ENCODE data around the gene KATNB1. TPM values are rescaled to one million over a fixed set of nuclear protein-coding genes. Genes with fewer than 3 reads are reported as not detected.

KATNB1 gene
- total RNA-seq, 1 donor from 2014 or later: 24.9 TPM

- Mint-ChIP-seq H3K27ac (no peak overlapping the region), H3K9me3 (no peaks in the 10 kb centered on the region), H3K4me1 (peaks cover 9% of the 10 kb centered on the region), H3K36me3 (peaks cover 14% of the 10 kb centered on the region), H3K27me3 (ENCODE audit: low read depth) (no peaks in the 10 kb centered on the region), H3K4me3 (no peak overlapping the region)
- TF ChIP-seq CTCF (IDR thresholded peaks at IDR 0.05; ENCODE audit: unreplicated experiment): no peak
- no peak for DNase-seq (ENCODE audit: low spot score in 2 of 2, unreplicated experiment in 2 of 2)
Observed at GRCh38 chr16:57755726-57756423, 20.3 kb downstream of the KATNB1 start.

DNA sequence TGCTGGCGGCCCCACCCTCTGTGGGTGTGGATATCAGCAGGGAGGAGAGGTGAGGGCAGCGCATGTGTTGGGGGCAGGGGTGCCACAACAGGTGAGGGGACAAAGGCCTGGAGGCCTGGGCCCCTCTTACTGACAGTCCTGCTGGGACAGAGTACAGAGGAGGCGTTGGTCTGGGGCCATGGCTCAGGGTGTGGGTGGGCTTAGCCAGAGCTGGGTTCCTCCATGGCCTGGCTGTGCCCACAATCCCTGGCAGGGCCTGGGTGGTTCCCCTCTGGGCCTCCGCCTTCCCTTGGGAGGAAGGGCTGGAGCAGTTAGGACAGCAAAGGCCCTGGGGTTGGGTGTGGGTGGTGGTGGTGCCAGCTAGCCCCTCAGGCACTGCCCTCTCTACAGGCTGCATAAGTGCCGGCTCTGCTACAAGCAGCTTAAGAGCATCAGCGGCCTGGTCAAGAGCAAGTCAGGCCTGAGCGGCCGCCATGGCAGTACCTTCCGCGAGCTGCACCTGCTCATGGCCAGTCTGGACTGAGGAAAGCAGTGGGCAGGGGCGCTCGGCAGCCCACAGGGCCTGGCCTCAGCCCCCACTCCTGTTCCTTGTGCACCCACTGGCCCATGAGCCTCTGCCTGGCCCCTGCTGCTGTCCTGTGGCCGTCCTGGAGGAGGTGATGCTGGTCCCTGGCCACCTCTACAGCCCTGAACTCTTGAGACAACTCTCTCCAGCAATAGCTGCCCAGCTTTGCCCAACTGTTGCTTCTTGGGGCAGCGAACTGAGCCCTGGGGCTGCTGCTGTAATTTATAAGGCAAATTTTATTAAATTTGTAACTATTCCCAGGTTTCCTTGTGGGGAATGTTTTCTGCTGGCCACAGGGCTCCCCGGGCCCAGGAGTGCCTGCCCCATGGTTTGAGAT is 21.1 kb downstream of the KATNB1 start:
- no peak for DNase-seq (ENCODE audit: low spot score in 2 of 2, unreplicated experiment in 2 of 2)
- TF ChIP-seq CTCF (IDR thresholded peaks at IDR 0.05; ENCODE audit: unreplicated experiment): no peak
- H3K9me3 Mint-ChIP-seq: no peaks in the 10 kb centered on the region
- H3K27ac Mint-ChIP-seq: no peak overlapping the region
- H3K4me3 Mint-ChIP-seq: no peak overlapping the region
- H3K27me3 Mint-ChIP-seq (ENCODE audit: low read depth): no peaks in the 10 kb centered on the region
- peaks cover 9% of the 10 kb centered on the region for H3K4me1 Mint-ChIP-seq
- H3K36me3 Mint-ChIP-seq: peaks cover 13% of the 10 kb centered on the region

DNA sequence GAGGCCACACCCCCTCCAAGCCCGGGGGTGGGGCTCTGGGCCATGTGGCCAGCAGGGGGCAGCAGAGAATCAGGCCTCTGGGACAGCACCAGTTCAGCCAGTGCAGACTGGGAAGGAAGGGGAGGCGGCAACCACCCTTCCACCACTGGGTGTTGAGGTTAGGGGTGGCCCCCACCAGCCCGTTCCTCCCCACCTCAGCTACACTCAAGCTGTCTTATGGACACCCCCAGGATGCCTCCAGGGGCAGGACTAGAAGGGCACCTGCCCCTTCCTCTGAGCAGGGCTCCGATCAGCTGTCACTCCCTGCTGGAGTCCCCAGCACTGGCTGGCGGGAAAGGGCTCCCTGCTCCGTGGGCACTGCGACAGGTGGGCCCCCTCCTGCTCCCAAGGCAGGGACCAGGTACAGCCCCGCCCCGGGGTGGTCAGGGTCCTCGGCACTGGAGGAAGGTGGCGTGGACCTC is 21.8 kb downstream of the KATNB1 start:
- Mint-ChIP-seq H3K4me3 (no peak overlapping the region), H3K9me3 (no peaks in the 10 kb centered on the region), H3K27me3 (ENCODE audit: low read depth) (no peaks in the 10 kb centered on the region), H3K27ac (no peak overlapping the region), H3K36me3 (peaks cover 10% of the 10 kb centered on the region), H3K4me1 (peaks cover 9% of the 10 kb centered on the region)
- peak; percentile 70 to 92 for DNase-seq (ENCODE audit: low spot score in 2 of 2, unreplicated experiment in 2 of 2)
- TF ChIP-seq CTCF (IDR thresholded peaks at IDR 0.05; ENCODE audit: unreplicated experiment): peak; percentile 97

DNA sequence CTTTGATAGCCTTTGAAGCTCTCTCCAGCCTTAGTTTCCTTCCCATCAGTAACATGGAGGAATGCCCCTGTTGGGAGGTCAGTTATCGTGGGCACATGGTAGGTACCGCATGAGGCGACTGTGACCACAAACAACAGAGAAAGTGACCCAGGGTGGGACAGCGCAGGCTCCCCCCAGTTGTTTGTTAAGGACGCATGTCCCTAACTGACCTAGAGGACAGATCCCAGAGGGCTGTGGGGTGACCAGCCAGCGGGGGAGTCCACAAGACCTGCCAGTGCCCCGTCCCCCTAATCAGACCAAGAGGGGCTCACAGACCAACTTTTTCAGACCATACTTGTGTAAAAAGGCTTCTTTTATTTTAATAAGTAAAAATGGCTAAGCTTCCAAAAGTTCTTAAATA is 22.3 kb downstream of the KATNB1 start:
- Mint-ChIP-seq H3K9me3 (no peaks in the 10 kb centered on the region), H3K4me1 (peaks cover 9% of the 10 kb centered on the region), H3K27me3 (ENCODE audit: low read depth) (no peaks in the 10 kb centered on the region), H3K36me3 (peaks cover 10% of the 10 kb centered on the region), H3K4me3 (no peak overlapping the region), H3K27ac (no peak overlapping the region)
- DNase-seq (ENCODE audit: low spot score in 2 of 2, unreplicated experiment in 2 of 2): no peak
- TF ChIP-seq CTCF (IDR thresholded peaks at IDR 0.05; ENCODE audit: unreplicated experiment): no peak

- DNase-seq (ENCODE audit: low spot score in 2 of 2, unreplicated experiment in 2 of 2): no peak
- Mint-ChIP-seq H3K27me3 (ENCODE audit: low read depth) (no peaks in the 10 kb centered on the region), H3K27ac (no peak overlapping the region), H3K4me1 (peaks cover 13% of the 10 kb centered on the region), H3K4me3 (no peak overlapping the region), H3K36me3 (peaks cover 10% of the 10 kb centered on the region), H3K9me3 (no peaks in the 10 kb centered on the region)
- TF ChIP-seq CTCF (IDR thresholded peaks at IDR 0.05; ENCODE audit: unreplicated experiment): no peak
Observed at GRCh38 chr16:57758331-57759117, 23.0 kb downstream of the KATNB1 start.

Measured in mesothelial cell of epicardium (in vitro differentiated cells).